ENCODE data around the gene MACF1.

MACF1 gene

DNA sequence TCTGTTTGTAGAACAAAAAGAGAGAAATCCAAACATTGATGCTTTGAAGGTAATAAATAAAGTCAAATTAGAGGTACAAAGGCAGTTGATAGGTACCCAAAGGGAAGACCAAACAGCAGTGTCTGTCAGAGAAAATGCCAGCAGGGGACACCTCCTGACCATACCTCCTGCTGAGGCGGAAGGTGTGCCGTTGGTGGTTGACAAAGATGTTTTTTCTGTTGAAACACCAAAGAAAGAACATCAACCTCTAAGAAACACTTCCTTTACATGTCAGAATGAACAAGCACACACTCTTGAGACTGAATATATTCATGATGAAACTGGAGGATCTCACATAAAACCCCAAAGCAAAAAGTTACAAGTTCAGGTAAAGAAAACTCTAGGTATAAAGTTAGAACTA is 128.3 kb downstream of the MACF1 start:
- TF ChIP-seq, protein P1, sequence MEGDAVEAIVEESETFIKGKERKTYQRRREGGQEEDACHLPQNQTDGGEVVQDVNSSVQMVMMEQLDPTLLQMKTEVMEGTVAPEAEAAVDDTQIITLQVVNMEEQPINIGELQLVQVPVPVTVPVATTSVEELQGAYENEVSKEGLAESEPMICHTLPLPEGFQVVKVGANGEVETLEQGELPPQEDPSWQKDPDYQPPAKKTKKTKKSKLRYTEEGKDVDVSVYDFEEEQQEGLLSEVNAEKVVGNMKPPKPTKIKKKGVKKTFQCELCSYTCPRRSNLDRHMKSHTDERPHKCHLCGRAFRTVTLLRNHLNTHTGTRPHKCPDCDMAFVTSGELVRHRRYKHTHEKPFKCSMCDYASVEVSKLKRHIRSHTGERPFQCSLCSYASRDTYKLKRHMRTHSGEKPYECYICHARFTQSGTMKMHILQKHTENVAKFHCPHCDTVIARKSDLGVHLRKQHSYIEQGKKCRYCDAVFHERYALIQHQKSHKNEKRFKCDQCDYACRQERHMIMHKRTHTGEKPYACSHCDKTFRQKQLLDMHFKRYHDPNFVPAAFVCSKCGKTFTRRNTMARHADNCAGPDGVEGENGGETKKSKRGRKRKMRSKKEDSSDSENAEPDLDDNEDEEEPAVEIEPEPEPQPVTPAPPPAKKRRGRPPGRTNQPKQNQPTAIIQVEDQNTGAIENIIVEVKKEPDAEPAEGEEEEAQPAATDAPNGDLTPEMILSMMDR (conservative IDR thresholded peaks at IDR 0.05; ENCODE audit: low read length), result no peak
- H3K4me3 ChIP-seq (ENCODE audit: low read length), result no peak overlapping the region
- DNase-seq (ENCODE audit: low read depth), result no peak

DNA sequence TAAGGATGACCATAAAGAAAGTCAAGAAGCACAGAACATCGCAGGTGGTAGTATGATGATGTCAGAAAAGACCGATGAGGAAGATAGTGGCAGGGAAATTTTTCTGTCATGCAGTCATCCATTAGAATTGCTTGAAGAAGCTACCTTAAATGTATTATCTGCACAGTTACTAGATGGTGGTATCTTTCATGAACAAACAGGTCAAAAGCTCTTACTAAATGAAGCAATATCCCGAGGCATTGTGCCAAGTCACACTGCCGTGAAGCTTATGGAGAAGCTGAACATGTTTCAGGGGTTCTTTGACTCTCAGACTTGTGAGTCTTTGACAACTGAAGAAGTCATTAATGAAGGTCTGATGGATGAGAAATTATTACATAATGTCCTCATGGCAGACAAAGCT is 128.8 kb downstream of the MACF1 start:
- DNase-seq (ENCODE audit: low read depth), result peak; percentile 4
- no peak overlapping the region for H3K4me3 ChIP-seq (ENCODE audit: low read length)
- TF ChIP-seq, protein P1 (conservative IDR thresholded peaks at IDR 0.05; ENCODE audit: low read length), result no peak

DNA sequence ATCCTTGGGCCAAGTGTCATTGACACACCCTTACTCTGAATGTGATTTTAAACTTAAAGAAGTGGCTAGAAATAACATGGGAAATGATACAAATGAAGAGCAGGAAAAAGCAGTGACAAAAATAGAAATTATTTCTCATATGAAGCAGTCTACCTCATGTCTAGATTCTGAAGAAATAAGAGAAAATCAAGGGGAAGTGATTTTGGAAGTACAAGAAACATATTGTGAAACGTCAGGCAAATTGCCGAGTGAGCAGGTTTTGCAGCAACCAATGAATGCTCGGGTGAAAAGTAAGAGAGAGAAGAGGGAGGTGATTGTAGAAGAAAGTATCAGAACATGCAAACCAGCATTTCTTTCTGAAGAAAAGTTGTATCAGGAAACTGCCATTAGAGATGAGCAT is 130.7 kb downstream of the MACF1 start:
- TF ChIP-seq, protein P1 (conservative IDR thresholded peaks at IDR 0.05; ENCODE audit: low read length), result no peak
- DNase-seq (ENCODE audit: low read depth), result no peak
- no peak overlapping the region for H3K4me3 ChIP-seq (ENCODE audit: low read length)

DNA sequence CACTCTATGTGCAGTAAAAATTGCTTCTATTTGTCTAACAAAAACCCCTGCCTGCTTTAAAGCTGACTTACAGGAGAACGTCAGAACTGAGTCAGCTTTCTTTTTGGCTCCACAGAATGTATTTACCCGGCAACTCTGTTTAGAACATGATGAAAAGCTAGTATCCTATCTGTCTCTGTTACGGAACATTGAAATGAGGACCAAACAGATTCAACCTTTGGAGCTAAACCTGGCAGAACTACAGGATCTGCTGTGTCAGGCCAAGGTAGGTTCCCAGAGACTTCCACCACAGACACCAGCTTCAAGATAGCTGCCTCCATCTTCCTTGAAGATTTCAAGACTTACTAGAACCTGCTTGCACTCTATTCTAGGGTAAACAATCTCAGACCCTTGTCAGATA is 132.6 kb downstream of the MACF1 start:
- no peak overlapping the region for H3K4me3 ChIP-seq (ENCODE audit: low read length)
- DNase-seq (ENCODE audit: low read depth), result no peak
- TF ChIP-seq, protein P1 (conservative IDR thresholded peaks at IDR 0.05; ENCODE audit: low read length), result no peak

- no peak for DNase-seq (ENCODE audit: low read depth)
- TF ChIP-seq, protein P1 (conservative IDR thresholded peaks at IDR 0.05; ENCODE audit: low read length), result no peak
Measured at GRCh38 chr1:39342776-39343175, 138.3 kb downstream of the MACF1 start.

GRCh38 chr1:39344394-39345154 is 140.1 kb downstream of the MACF1 start:
- TF ChIP-seq, protein P1 (conservative IDR thresholded peaks at IDR 0.05; ENCODE audit: low read length), result no peak
- DNase-seq (ENCODE audit: low read depth), result no peak
- H3K4me3 ChIP-seq (ENCODE audit: low read length), result no peak overlapping the region

More at GRCh38 chr1:39342776-39343175, 138.3 kb downstream of the MACF1 start:
- no peak overlapping the region for H3K4me3 ChIP-seq (ENCODE audit: low read length)

GRCh38 chr1:39346872-39347271 is 142.4 kb downstream of the MACF1 start:
- DNase-seq (ENCODE audit: low read depth), result no peak
- TF ChIP-seq, protein P1 (conservative IDR thresholded peaks at IDR 0.05; ENCODE audit: low read length), result no peak
- no peak overlapping the region for H3K4me3 ChIP-seq (ENCODE audit: low read length)

Data from AG10803 (cell line).